ENCODE data around the gene SELENOO.
"Not testable (repeated sequence)": the region's sequence is repeated elsewhere in the genome, so short reads cannot be mapped to it uniquely, and the experiment has no call there.

Gene SELENOO

GRCh38 chr22:50201191-50202129 lies 649 bp downstream of the SELENOO start:
- DNase-seq (ENCODE audit: low spot score): peak; percentile 67

GRCh38 chr22:50202130-50202666 lies 1.4 kb downstream of the SELENOO start:
- DNase-seq (ENCODE audit: low spot score): no peak

- no peak for DNase-seq (ENCODE audit: low spot score)
Measured at GRCh38 chr22:50203288-50203687, 2.5 kb downstream of the SELENOO start.

- DNase-seq (ENCODE audit: low spot score): no peak
Measured at GRCh38 chr22:50204571-50204970, 3.8 kb downstream of the SELENOO start.

GRCh38 chr22:50204998-50205397 lies 4.2 kb downstream of the SELENOO start:
- not testable (repeated sequence) for DNase-seq (ENCODE audit: low spot score)

- DNase-seq (ENCODE audit: low spot score): no peak
Measured at GRCh38 chr22:50205781-50206569, 5.2 kb downstream of the SELENOO start.

- peak; percentile 67 for DNase-seq (ENCODE audit: low spot score)
Measured at GRCh38 chr22:50206599-50206998, 5.8 kb downstream of the SELENOO start.

- DNase-seq (ENCODE audit: low spot score): no peak
Measured at GRCh38 chr22:50207383-50208140, 6.8 kb downstream of the SELENOO start.

GRCh38 chr22:50208430-50208938 lies 7.7 kb downstream of the SELENOO start:
- DNase-seq (ENCODE audit: low spot score): no peak

- DNase-seq (ENCODE audit: low spot score): no peak
Measured at GRCh38 chr22:50208939-50209892, 8.4 kb downstream of the SELENOO start.

GRCh38 chr22:50209893-50210292 lies 9.1 kb downstream of the SELENOO start:
- peak; percentile 89 for DNase-seq (ENCODE audit: low spot score)

GRCh38 chr22:50210378-50211139 lies 9.7 kb downstream of the SELENOO start:
- DNase-seq (ENCODE audit: low spot score): no peak

- no peak for DNase-seq (ENCODE audit: low spot score)
Measured at GRCh38 chr22:50211147-50211546, 10.3 kb downstream of the SELENOO start.

- DNase-seq (ENCODE audit: low spot score): no peak
Measured at GRCh38 chr22:50213263-50213662, 12.5 kb downstream of the SELENOO start.

- no peak for DNase-seq (ENCODE audit: low spot score)
Measured at GRCh38 chr22:50215297-50216054, 14.7 kb downstream of the SELENOO start.

- no peak for DNase-seq (ENCODE audit: low spot score)
Measured at GRCh38 chr22:50216055-50216683, 15.4 kb downstream of the SELENOO start.

GRCh38 chr22:50216684-50217520 lies 16.1 kb downstream of the SELENOO start:
- DNase-seq (ENCODE audit: low spot score): no peak
